H9 (cell line): Measurements from ENCODE around the gene NSUN2. TPM values are rescaled to one million over a fixed set of nuclear protein-coding genes. Genes with fewer than 3 reads are reported as not detected.

Experiments used
- DNase-seq: peaks from one replicate; pipeline ENCODE4 v3.0.0-alpha.2; 2017
- H2AFZ ChIP-seq: one replicate; pipeline ENCODE4 v1.6.1; 2013; ENCODE audit warnings: mild to moderate bottlenecking, low read length, control low read depth, moderate library complexity
- H2AK5ac ChIP-seq: 2 replicates; pipeline ENCODE4 v1.6.1; 2013; ENCODE audit warnings: low read length, control low read depth, mixed read lengths; ENCODE audit not compliant: insufficient read length
- H2BK120ac ChIP-seq: one replicate; pipeline ENCODE4 v1.6.1; 2013; ENCODE audit warnings: low read depth, mild to moderate bottlenecking, low read length, control low read depth, inconsistent platforms; ENCODE audit not compliant: poor library complexity, severe bottlenecking
- H2BK12ac ChIP-seq: 2 replicates; pipeline ENCODE4 v1.6.1; 2013; ENCODE audit warnings: low read length, control low read depth, mixed read lengths, low read depth; ENCODE audit not compliant: insufficient read length
- H2BK15ac ChIP-seq: 2 replicates; pipeline ENCODE4 v1.6.1; 2013; ENCODE audit warnings: low read depth, low read length, control low read depth
- H2BK20ac ChIP-seq: one replicate; pipeline ENCODE4 v1.6.1; 2013; ENCODE audit warnings: low read depth, mild to moderate bottlenecking, low read length, control low read depth, inconsistent platforms; ENCODE audit not compliant: poor library complexity, severe bottlenecking
- H2BK5ac ChIP-seq: 2 replicates; pipeline ENCODE4 v1.6.1; 2013; ENCODE audit warnings: low read length, control low read depth, mixed read lengths; ENCODE audit not compliant: insufficient read length
- H3K14ac ChIP-seq: 2 replicates; pipeline ENCODE4 v1.6.1; 2013; ENCODE audit warnings: low read length, control low read depth; ENCODE audit not compliant: insufficient read depth
- H3K18ac ChIP-seq: 2 replicates; pipeline ENCODE4 v1.6.1; 2013; ENCODE audit warnings: low read depth, mild to moderate bottlenecking, mixed read lengths, low read length, control low read depth; ENCODE audit not compliant: insufficient read length
- H3K23ac ChIP-seq: 2 replicates; pipeline ENCODE4 v1.6.1; 2013; ENCODE audit warnings: low read length, control low read depth, mixed read lengths, low read depth; ENCODE audit not compliant: insufficient read length
- H3K23me2 ChIP-seq: 2 replicates; pipeline ENCODE4 v1.6.1; 2013; ENCODE audit warnings: low read depth, mild to moderate bottlenecking, mixed read lengths, low read length, control low read depth; ENCODE audit not compliant: insufficient read length, poor library complexity, severe bottlenecking
- H3K27ac ChIP-seq: 2 replicates; pipeline ENCODE4 v1.5.1; 2013; ENCODE audit warnings: low read length, control low read depth, mixed read lengths, low read depth; ENCODE audit not compliant: insufficient read length
- H3K27me3 ChIP-seq: 2 replicates; pipeline ENCODE4 v1.6.1; 2013; ENCODE audit warnings: low read length, control low read depth, inconsistent platforms; ENCODE audit not compliant: insufficient read depth
- H3K4ac ChIP-seq: 2 replicates; pipeline ENCODE4 v1.6.1; 2013; ENCODE audit warnings: low read depth, mild to moderate bottlenecking, control low read depth, inconsistent platforms, low read length, moderate library complexity
- H3K4me1 ChIP-seq: 2 replicates; pipeline ENCODE4 v1.6.1; 2013; ENCODE audit warnings: low read length, control low read depth, inconsistent platforms; ENCODE audit not compliant: insufficient read depth
- H3K4me2 ChIP-seq: 2 replicates; pipeline ENCODE4 v1.6.1; 2013; ENCODE audit warnings: low read length, control low read depth, mixed read lengths; ENCODE audit not compliant: insufficient read length, insufficient read depth
- H3K56ac ChIP-seq: 2 replicates; pipeline ENCODE4 v1.6.1; 2013; ENCODE audit warnings: low read depth, mild to moderate bottlenecking, mixed read lengths, low read length, control low read depth; ENCODE audit not compliant: insufficient read length
- H3K79me1 ChIP-seq: 2 replicates; pipeline ENCODE4 v1.6.1; 2013; ENCODE audit warnings: low read depth, mild to moderate bottlenecking, moderate library complexity, low read length, control low read depth, inconsistent platforms; ENCODE audit not compliant: insufficient read depth, poor library complexity, severe bottlenecking
- H3K79me2 ChIP-seq: 2 replicates; pipeline ENCODE4 v1.6.1; 2013; ENCODE audit warnings: low read length, control low read depth, inconsistent platforms; ENCODE audit not compliant: insufficient read depth
- H3K9ac ChIP-seq: 2 replicates; pipeline ENCODE4 v1.6.1; 2013; ENCODE audit warnings: low read length, control low read depth, mixed read lengths; ENCODE audit not compliant: insufficient read length; ENCODE audit errors: extremely low read depth
- H3K9me3 ChIP-seq: one replicate; pipeline ENCODE4 v1.6.1; 2013; ENCODE audit warnings: low read depth, low read length, inconsistent platforms; ENCODE audit not compliant: control insufficient read depth
- H3T11ph ChIP-seq: one replicate; pipeline ENCODE4 v1.6.1; 2013; ENCODE audit warnings: mild to moderate bottlenecking, low read length, control low read depth, inconsistent platforms
- H4K20me1 ChIP-seq: one replicate; pipeline ENCODE4 v1.6.1; 2013; ENCODE audit not compliant: control insufficient read depth, insufficient read length, insufficient read depth
- H4K5ac ChIP-seq: 2 replicates; pipeline ENCODE4 v1.6.1; 2013; ENCODE audit warnings: low read depth, mild to moderate bottlenecking, mixed read lengths, low read length, control low read depth; ENCODE audit not compliant: insufficient read length
- H4K8ac ChIP-seq: replicated peaks from 2 replicates; pipeline ENCODE4 v1.6.1; 2013; ENCODE audit warnings: low read length, control low read depth, mixed read lengths, low read depth; ENCODE audit not compliant: insufficient read length
- H4K91ac ChIP-seq: 2 replicates; pipeline ENCODE4 v1.6.1; 2013; ENCODE audit warnings: low read depth, mild to moderate bottlenecking, moderate library complexity, mixed read lengths, low read length, control low read depth; ENCODE audit not compliant: insufficient read length
- H3K27ac Mint-ChIP-seq, 3 experiments: 2 replicates in 2 of 3; 3 replicates in 1 of 3; pipeline ENCODE4 v1.8.0; 2020 to 2021; ENCODE audit warnings: mixed read lengths in 3 of 3, mild to moderate bottlenecking in 1 of 3, moderate library complexity in 1 of 3
- H3K27me3 Mint-ChIP-seq: 2 replicates; pipeline ENCODE4 v1.8.0; 2021; ENCODE audit warnings: low read depth, mild to moderate bottlenecking, moderate library complexity, mixed read lengths
- H3K36me3 Mint-ChIP-seq, 3 experiments: 2 replicates in 2 of 3; 3 replicates in 1 of 3; pipeline ENCODE4 v1.8.0; 2020 to 2021; ENCODE audit warnings: low read depth in 3 of 3, mixed read lengths in 3 of 3; ENCODE audit not compliant: insufficient read depth in 1 of 3
- H3K4me1 Mint-ChIP-seq, 2 experiments: 2 replicates each; pipeline ENCODE4 v1.8.0; 2020; ENCODE audit warnings: mixed read lengths in 2 of 2
- H3K4me3 Mint-ChIP-seq, 2 experiments: 2 replicates in 1 of 2; 3 replicates in 1 of 2; pipeline ENCODE4 v1.8.0; 2020 to 2021; ENCODE audit warnings: mild to moderate bottlenecking in 2 of 2, mixed read lengths in 2 of 2, moderate library complexity in 1 of 2
- H3K9me3 Mint-ChIP-seq, 2 experiments: 2 replicates in 1 of 2; 3 replicates in 1 of 2; pipeline ENCODE4 v1.8.0; 2020; ENCODE audit warnings: mild to moderate bottlenecking in 2 of 2, mixed read lengths in 2 of 2, moderate library complexity in 1 of 2
- WGBS: extraction: QIAGEN DNeasy Blood & Tissue Kit; methylation state at CpG from one replicate; pipeline ENCODE4 v1.1.7; 2013; ENCODE audit warnings: missing lambda C conversion rate, low lambda C conversion rate, mixed read lengths; ENCODE audit not compliant: insufficient read length; ENCODE audit errors: extremely low coverage; 5-methylcytosine and 5-hydroxymethylcytosine counted together
- total RNA-seq: library from RNA; stranded (reverse); gene quantifications from 2 replicates; pipeline ENCODE4 v1.2.1, GENCODE V29; 2021
- TF ChIP-seq, protein P1 (sequence below): fragments of 200-600 bp; sonication (generic); conservative IDR thresholded peaks from 3 replicates; pipeline ENCODE4 v1.8.0; 2021; ENCODE audit warnings: antibody characterized with exemption, mild to moderate bottlenecking

The NSUN2 gene
- total RNA-seq, 1 experiment from 2014 or later, result 115 TPM

DNA sequence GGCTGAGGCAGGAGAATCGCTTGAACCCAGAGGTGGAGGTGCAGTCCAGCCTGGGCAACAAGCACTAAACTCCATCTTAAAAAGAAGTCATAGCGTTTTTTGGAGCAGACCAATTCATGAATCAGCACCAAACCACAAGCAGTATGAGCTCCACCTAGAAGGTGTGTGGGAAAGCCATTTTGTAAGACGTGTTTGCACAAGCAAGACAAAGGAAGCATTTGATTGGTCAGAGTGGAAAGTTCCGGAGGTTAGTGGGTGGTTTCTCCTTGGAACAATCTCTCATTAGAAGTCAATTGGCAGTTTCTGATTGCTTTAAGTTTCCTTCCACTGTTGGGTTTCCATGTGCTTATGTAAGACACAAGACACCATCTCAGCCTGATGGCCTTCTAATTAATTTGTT, 5.4 kb upstream of the NSUN2 start:
- Histone ChIP-seq H3K79me1 (no peaks in the 10 kb centered on the region), H3K27ac (no peak overlapping the region), H3K79me2 (peaks cover 2% of the 10 kb centered on the region; the same call in 1 of the 2 replicates), H2BK5ac (no peak overlapping the region), H4K5ac (no peak overlapping the region), H3K4ac (no peak overlapping the region), H2AK5ac (no peak overlapping the region), H2AFZ (no peak overlapping the region), H3K9ac (no peak overlapping the region), H3K14ac (no peak overlapping the region), H2BK15ac (no peak overlapping the region), H3K23ac (no peak overlapping the region), H3K4me1 (no peaks in the 10 kb centered on the region), H4K8ac (no peak overlapping the region), H4K20me1 (no peaks in the 10 kb centered on the region), H2BK20ac (no peak overlapping the region), H3K27me3 (no peaks in the 10 kb centered on the region), H3K56ac (no peak overlapping the region), H4K91ac (no peak overlapping the region), H3K4me2 (no peak overlapping the region), H2BK12ac (no peak overlapping the region), H3T11ph (no peak overlapping the region), H3K23me2 (no peaks in the 10 kb centered on the region), H3K9me3 (no peaks in the 10 kb centered on the region), H3K18ac (no peak overlapping the region), H2BK120ac (no peak overlapping the region)
- Mint-ChIP-seq H3K27ac (no peak overlapping the region), H3K36me3 (peaks cover 0 to 4% (median 0%) of the 10 kb centered on the region in 3 experiments; a peak in 3 of 7 replicates), H3K9me3 (no peaks in the 10 kb centered on the region), H3K27me3 (no peaks in the 10 kb centered on the region; the same call in 1 of the 2 replicates), H3K4me1 (peaks cover 13 to 16% of the 10 kb centered on the region in 2 experiments), H3K4me3 (no peak overlapping the region)
- no peak for DNase-seq
- TF ChIP-seq, protein P1, sequence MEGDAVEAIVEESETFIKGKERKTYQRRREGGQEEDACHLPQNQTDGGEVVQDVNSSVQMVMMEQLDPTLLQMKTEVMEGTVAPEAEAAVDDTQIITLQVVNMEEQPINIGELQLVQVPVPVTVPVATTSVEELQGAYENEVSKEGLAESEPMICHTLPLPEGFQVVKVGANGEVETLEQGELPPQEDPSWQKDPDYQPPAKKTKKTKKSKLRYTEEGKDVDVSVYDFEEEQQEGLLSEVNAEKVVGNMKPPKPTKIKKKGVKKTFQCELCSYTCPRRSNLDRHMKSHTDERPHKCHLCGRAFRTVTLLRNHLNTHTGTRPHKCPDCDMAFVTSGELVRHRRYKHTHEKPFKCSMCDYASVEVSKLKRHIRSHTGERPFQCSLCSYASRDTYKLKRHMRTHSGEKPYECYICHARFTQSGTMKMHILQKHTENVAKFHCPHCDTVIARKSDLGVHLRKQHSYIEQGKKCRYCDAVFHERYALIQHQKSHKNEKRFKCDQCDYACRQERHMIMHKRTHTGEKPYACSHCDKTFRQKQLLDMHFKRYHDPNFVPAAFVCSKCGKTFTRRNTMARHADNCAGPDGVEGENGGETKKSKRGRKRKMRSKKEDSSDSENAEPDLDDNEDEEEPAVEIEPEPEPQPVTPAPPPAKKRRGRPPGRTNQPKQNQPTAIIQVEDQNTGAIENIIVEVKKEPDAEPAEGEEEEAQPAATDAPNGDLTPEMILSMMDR, result no peak
- WGBS, result no CpG with 5 or more reads among the region's 4 CpGs
